GM21723 (cell line): Measurements from ENCODE around the gene CLTC.

Experiments used
- ATAC-seq: cut with Tn5 transposase; IDR thresholded peaks from one replicate; pipeline ENCODE4 v1.9.1; 2021; ENCODE audit warnings: mild to moderate bottlenecking, moderate library complexity; ENCODE audit not compliant: unreplicated experiment

The CLTC gene

GRCh38 chr17:59678918-59679317, 59.2 kb downstream of the CLTC start:
- ATAC-seq = no peak

- ATAC-seq = no peak
Observed at GRCh38 chr17:59680314-59680713, 60.6 kb downstream of the CLTC start.

DNA sequence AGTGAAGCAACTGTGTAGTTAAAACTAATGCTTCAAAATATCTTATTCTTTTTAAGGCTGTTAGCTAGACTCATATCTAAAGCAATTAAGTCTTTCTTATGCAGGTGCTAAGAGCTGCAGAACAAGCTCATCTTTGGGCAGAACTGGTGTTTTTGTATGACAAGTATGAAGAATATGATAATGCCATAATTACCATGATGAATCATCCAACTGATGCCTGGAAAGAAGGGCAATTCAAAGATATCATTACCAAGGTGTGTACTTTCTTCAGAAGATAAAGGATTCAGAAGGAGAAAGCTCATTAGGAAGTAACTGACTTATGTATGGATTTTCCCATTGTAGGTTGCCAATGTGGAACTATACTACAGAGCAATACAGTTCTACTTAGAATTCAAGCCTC, 63.6 kb downstream of the CLTC start:
- no peak for ATAC-seq

DNA sequence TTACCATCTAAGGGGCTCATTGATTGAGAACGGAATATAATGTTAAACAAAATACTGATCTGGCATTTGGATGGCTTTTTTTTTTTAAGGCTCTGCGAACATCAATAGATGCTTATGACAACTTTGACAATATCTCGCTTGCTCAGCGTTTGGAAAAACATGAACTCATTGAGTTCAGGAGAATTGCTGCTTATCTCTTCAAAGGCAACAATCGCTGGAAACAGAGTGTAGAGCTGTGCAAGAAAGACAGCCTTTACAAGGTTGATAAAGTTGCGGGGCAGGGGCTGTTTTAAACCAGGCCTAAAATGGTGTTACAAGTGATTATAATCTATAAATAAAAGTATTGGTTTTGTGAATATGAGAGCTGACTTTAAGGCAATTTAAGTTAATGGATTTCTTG, 65.3 kb downstream of the CLTC start:
- no peak for ATAC-seq

- no peak for ATAC-seq
Observed at GRCh38 chr17:59688008-59688407, 68.3 kb downstream of the CLTC start.

- ATAC-seq = no peak
Observed at GRCh38 chr17:59688496-59688895, 68.8 kb downstream of the CLTC start.

GRCh38 chr17:59693582-59693981, 73.9 kb downstream of the CLTC start:
- ATAC-seq = no peak

DNA sequence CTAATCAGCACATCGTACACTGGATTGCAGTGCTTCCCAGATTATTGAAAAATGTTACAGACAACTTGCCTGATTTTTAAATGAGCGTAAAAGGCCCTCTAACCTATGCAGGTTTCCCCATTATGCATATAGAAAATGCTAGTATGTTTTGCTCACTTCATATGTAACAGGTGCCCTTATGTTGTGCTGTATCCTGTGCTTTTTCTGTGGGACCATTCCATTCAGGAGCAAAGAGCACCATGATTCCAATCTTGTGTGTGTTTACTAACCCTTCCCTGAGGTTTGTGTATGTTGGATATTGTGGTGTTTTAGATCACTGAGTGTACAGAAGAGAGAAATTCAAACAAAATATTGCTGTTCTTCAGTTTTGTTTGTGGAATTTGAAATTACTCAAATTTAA, 74.6 kb downstream of the CLTC start:
- no peak for ATAC-seq

- ATAC-seq = no peak
Observed at GRCh38 chr17:59695945-59696681, 76.4 kb downstream of the CLTC start.

GRCh38 chr17:59696682-59697277, 77.1 kb downstream of the CLTC start:
- ATAC-seq = no peak

- no peak for ATAC-seq
Observed at GRCh38 chr17:59698143-59698542, 78.4 kb downstream of the CLTC start.

DNA sequence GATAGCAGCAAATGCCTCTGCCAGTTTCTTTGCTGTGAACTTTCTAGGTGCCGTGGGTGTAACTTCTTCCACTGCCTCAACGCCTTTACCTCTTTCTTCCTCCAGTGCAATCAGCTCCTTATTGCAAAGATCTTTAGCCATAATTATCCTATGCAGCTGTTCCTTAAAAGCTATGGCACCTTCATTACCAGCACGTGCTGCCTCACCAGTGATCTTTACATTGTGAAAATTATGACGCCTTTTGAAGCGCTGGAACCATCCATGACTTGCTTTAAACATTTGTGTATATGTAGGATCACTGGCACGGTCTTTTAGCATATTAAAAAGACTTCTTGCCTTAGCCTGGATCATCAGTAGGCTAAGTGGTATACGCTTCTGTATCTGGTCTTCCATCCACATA, 79.5 kb downstream of the CLTC start:
- no peak for ATAC-seq

DNA sequence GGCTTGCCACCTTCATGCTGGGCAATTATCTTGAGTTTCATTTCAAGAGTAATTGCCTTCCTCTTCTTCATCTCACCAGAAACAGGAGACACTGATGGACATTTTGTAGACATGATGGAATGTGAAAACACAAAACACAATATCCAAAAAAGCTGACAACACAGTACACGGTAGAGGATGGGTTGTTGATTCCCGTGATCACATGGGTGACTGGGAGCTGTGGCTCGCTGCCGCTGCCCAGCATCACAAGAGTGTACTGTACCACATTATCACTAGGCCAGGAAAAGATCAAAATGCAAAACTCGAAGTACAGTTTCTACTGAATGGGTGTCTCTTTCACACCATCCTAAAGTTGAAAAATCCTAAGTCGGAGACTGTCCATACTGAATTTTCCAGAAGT, 80.1 kb downstream of the CLTC start:
- ATAC-seq = no peak

- no peak for ATAC-seq
Observed at GRCh38 chr17:59702304-59702703, 82.6 kb downstream of the CLTC start.

DNA sequence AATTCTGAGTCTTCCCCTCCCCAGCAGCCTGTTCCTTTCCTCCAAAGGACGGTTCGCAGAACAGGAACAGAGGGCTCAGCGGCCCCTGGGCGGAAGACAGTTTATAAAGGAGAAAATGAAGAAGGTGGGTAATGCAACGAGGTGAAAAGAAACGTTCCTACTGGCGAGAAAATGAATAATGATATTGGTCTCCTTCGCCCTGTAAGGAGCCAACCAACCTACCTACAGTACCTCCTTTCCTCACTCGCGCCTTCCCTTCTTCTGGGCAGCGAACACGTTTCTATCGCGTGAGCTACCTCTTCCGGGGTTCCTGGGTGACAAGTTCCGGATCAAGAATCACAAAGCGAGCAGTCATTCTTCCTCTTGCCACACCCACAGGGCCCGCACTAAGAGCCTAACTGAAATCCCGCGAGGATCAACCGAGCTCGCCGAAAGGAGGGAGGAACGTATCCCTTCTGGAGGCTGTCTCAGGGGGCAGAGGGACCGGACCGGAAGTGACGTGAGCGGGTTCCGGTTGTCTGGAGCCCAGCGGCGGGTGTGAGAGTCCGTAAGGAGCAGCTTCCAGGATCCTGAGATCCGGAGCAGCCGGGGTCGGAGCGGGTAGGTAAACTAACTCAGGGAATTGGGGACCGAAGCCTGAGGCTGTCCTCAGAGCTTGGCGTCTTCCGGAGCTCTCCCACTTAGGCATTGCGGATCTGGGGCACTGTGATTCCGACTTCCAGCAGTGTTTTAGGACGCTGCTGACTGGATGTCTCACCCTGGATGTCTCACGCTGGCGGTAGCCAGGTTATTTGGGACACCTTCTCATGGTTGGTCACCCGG, 87.7 kb downstream of the CLTC start, which contains the start of the genes PTRH2 and VMP1:
Gene PTRH2 (minus strand): TSS at position 282 of the 822 bp plus-strand sequence. CDS start 9,452 bp downstream, outside the sequence.
Gene VMP1 (plus strand): TSS at position 506 of the 822 bp plus-strand sequence. CDS start 23,793 bp downstream, outside the sequence.
- ATAC-seq = peak; percentile 95

DNA sequence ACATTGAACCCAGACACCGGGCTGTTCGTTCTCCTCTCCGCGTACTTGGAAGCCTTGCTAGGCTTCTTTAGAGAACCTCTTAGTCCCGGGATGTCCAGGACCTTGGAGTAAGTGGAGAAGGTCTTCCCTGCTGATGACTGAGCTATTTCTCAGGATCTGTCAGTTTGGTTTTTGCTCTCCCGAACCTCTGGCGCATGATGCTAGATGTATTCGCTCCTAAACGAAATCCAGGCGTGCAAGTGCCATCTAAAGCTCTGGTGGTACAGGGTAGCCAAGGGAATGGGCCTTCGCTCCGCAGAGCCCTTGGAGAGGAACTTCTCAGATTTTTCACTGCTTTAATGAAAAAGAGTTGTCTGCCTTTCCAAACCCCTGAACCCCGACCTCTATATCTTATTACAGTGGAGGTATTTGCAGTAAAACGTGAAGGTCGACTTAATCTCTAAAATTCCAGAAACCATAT, 88.3 kb downstream of the CLTC start:
- ATAC-seq = no peak

- ATAC-seq = no peak
Observed at GRCh38 chr17:59711936-59712335, 92.2 kb downstream of the CLTC start.

DNA sequence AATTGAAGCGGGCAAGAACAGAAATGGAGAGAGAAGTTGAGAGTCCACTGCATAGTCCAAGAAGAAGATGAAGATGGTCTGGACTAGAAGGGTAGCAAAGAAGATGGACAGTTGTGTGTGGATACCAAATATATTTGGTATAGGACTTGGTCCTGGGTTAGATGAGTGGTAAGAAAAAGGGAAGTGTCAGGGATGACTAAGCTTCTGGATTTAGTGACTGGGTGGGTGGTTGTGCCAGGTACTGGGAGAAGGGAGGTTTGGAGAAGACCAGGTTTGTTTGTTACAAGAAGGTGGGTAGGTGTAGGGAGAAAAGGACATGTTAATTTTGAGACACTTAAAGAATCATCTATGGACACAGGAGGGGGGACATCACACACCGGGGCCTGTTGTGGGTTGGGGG, 93.2 kb downstream of the CLTC start:
- no peak for ATAC-seq

GRCh38 chr17:59714255-59714654, 94.6 kb downstream of the CLTC start:
- no peak for ATAC-seq

- ATAC-seq = no peak
Observed at GRCh38 chr17:59716427-59716826, 96.7 kb downstream of the CLTC start.

- ATAC-seq = no peak
Observed at GRCh38 chr17:59719526-59719925, 99.8 kb downstream of the CLTC start.

DNA sequence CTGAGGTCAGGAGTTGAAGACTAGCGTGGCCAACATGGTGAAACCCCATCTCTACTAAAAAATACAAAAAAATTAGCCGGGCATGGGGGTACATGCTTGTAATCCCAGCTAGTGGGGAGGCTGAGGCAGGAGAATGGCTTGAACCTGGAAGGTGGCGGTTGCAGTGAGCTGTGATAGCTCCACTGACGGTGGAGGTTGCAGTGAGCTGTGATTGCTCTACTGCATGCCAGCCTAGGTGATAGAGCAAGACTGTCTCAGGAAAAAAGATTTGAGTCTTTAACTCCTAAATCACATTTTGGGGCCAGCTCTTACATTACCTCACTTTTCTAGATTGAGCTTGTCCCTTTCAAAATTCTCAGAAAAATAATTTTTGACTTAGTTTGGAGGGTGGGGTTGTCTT, 102.9 kb downstream of the CLTC start:
- ATAC-seq = no peak
